Raji (cell line): ENCODE data around the gene ADARB2.

Experiments
- POLR2A ChIP-seq: IDR thresholded peaks from 2 replicates; pipeline ENCODE4 v1.6.1; 2011; ENCODE audit warnings: low read depth, low read length, control low read depth; ENCODE audit not compliant: insufficient read depth

Gene ADARB2

DNA sequence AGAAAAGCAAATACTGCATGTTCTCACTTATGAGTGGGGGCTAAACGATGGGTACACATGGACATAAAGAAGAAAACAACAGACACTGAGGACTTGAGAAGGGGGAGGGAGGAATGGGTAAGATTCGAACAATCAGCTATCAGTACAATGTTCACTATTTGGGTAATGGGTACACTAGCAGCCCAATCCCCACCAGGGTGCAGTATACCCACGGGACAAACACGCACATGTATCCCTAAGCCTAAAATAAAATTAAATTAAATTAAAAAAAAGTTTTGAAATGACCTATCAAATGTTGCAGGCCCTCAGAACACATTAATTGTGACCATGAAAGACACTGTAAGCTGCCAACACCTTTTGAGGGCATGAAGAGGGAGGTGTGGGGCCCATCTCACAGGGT is 365.1 kb downstream of the ADARB2 start:
- TF ChIP-seq POLR2A = no peak

DNA sequence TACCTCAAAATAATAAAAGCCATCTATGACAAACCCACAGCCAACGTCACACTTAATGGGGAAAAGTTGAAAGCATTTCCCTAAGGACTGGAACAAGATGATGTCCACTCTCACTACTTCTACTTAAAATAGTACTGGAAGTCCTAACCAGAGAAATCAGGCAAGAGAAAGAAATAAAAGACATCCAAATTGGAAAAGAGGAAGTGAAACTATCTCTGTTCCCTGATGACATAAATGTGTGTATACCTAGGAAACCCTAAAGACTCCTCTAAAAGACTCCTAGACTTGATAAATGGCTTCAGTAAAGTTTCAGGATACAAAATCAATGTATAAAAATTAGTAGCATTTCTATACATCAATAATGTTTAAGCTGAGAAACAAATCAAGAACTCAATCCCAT is 367.0 kb downstream of the ADARB2 start:
- no peak for TF ChIP-seq POLR2A

DNA sequence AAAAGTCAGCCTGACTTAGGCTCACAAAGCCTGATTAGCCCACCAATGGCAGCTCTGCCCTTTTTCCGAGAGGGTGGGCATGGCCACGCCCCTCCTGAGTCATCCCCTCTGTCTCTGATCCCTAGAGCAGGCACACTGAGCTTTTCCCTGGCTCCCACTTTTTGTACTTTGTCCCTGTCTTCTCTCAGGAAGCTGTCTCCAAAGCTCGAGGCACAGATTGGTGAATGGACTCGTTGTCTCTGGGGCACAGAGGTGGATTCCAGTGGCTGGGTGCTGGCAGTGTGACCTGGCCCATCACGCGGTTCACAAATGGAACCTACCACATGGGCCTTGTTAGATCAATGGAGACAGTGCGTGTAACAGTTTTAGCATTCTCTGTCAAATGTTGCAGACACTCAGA is 367.7 kb downstream of the ADARB2 start:
- no peak for TF ChIP-seq POLR2A

DNA sequence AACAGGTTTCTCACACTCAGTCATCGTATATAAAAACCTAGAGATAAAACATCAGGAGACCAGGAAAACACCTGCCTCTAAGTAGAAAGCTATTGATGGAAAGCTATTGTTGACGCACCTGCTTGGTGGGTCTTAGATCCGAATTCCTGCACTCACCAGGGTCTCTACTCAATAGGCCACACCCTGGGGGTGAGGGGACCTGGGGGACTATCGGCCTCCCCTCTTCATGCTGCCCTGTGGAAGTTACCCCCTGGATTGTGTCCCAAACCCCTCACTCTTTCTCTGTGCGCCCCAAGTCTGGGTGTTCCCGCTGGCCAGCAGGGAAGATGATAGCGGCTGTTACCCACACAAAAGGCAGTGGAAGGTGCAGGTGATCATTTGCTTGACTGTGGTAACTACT is 368.1 kb downstream of the ADARB2 start:
- TF ChIP-seq POLR2A = no peak

DNA sequence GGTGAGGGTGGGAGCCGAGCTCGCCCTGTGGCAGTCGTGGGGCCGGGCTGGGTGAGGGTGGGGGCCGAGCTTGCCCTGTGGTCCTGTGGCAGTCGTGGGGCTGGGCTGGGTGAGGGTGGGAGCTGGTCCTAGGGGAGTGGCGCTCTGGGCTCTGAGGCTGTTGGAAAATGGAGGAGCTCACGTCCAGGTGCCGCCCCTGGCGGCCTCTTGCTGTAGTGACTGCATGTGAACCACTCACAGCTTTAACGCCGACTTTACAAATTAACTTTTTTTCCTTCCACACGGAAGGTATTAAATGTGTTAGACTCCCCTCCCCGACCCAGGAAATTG is 368.5 kb downstream of the ADARB2 start:
- no peak for TF ChIP-seq POLR2A

DNA sequence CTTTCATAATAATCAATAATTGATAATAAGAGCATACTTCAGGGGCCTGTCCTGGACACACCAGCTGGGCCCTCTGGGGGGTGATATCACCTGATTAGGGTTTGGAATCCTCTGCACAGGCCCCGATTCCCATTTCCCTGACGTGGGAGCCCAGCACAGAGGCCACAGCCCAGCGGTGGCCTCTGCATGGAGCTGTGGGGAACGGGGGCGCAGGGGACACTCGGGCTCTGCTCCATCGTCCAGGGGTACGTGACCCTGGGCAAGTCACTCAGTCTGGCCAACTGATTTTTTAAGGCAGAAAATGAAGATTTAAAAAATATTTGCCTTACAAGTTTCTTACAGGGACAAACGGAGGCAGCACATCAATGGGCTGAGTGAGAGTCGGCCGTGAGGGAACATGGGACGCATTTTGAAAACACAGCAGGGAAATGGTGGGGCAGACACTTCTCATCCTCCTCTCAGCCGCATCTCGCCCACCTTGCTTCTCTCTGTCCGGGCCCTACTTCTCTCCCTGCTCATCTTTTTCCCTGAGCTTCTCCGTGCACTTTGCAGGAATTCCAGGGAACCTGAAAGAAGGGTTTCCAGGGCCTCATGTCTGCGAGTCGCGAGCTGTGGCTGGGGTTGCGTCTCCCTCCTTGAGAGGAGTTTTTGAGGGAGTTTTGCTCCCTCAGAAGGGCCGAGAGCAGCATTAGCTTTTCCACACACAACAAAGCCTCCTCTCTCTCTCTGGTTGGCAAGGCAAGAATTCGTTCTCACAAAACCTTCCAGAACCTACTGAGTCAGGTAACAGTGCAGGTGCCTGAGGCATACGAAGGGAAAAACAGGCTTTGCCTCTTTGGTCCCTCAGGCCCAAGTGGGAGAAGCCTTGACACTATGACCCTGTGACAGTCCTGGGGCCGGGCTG is 369.1 kb downstream of the ADARB2 start:
- no peak for TF ChIP-seq POLR2A

DNA sequence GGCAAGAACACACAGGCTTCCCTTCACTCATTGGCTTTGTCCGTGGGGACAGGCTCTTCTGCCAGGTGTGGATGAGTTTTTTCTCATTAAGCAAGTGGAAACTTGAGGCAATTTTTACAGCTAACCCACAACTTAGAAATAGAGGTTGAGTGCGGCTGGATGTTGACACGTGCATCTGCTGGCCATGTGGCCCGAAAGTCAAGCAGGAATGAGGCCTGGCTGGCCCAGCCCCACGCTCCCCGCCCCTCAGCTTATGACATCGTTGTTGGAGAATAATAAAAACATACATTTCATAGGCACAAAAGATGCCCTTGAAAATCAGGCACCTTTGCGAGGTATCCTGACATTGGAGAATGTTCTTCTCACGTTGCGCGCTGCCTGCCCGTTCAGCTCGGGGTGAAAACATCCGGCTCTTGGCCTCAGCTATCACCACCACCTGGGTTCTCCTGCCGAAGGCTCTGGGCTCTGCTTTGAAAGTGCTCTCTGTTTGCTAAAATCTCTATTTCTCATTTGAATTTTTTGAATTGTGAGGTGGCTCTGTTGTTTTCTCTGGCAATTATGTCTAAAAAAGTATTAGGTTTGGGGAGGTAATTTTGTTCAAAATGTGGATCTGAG is 370.4 kb downstream of the ADARB2 start:
- TF ChIP-seq POLR2A = no peak

DNA sequence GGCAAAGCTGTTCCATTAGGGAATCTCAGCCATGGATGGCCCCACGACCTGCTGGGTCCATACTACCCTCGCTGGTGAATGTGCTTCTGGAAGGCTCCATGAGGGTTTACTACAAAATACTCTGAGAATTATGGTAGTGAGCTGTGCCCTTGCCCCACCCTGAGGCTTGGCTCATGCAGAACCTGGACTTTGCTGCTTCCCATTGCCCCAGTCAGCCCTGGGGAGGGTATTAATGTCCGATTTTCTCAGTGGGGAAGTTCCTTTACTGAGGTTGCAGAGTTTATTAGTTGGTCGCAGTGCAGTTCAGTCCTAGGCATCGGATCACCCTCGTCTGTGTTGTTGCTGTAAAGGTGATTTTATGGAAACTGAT is 371.0 kb downstream of the ADARB2 start:
- no peak for TF ChIP-seq POLR2A

DNA sequence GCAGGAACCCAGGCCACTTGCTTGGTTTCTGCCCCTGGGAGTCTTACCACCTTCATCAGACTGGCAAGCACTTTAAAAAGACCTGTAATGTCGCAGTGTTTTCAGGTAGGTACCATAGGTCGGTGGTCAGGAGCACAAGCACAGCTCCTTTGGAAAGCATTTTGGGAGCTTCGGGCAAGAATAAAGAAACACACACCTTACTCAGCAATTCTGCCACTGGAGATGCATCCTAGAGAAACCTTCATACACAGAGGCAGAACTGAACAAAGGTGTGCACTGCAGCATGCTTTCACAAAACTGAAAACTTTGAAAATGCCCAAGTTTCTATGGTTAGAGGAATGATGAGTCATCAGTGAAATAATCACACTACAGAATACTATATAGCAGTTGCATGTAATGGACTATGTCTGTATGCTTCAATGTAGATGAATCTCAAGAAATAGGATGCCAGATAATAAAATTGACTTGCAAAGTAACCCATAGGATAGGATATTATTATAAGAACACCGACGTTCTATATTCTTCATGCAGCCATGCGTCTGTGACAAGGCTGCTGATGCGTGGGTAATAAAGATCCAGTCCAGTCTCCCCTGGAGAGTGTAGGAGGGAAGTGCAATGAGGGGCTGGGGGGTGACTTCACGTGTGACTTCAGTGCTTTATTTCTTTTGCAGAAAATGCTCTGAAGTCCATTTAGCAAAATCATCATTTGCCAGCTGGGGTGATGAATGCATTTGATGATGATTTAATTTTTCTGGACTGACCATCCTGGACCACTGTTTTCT is 371.6 kb downstream of the ADARB2 start:
- no peak for TF ChIP-seq POLR2A

DNA sequence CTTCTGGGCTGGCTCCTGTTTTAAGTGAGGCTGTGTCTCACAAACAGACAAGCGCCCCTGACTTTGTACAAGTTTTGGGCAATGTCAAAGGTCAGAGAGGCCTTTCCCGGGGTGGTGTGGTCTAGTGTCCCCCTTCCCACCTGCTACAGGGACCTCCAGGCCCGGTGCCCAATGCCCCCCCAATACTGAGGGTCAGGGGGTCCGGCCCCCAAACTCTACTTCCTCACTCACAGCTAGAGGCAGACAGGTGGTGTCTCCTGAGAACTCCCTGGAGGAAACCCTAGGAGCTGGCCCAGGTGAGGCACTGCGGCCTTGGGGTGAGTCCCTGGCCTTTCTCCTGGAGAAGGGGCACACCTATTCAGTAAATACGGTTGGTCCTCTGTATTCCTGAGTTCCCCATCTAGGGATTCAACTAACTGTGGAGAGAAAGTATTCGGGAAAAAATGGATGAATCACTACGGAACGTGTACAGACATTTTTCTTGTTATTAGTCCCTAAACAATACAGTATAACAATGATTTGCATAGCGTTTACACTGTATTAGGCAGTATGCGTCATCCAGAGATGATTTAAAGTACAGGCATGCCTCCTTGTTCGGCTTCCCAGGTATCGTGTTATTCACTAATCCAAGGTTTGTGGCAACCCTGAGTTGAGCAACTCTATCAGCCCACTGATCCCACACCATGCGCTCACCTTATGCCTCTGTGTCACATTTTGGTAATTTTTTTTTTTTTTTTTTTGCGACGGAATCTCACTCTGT is 373.0 kb downstream of the ADARB2 start:
- no peak for TF ChIP-seq POLR2A

DNA sequence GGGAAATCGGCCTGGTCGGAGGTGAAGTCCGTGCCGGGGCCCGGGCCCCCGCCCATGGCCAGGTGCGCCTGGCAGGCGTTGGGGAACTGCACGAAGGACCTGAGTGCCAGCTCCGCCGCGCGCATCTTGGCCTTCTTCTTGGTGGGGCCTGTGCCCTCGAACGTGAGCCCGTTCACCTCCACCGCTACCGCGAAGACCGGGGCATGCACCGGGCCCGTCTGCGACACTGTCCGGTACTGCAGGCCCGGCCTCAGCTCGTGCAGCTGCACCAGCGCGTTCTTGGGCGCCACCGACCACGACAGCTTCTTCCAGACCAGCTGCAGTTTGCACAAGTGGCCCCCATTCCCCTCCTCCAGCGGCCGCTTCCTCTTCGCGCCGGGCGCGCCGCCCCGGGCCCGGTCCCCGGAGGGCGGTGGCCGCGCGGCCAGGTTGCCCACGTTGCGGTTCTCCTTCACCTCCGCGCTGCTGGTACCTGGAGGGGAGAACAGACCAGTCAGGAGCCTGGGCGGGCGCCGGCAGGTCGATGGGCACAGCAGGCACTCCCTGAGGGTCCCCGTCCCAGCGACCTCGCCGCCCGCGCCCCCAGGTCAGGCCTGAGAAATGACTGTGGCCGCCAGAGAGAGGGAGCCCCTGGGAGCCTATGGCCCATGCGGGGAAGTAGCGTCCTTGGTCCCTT is 373.7 kb downstream of the ADARB2 start:
- TF ChIP-seq POLR2A = no peak

DNA sequence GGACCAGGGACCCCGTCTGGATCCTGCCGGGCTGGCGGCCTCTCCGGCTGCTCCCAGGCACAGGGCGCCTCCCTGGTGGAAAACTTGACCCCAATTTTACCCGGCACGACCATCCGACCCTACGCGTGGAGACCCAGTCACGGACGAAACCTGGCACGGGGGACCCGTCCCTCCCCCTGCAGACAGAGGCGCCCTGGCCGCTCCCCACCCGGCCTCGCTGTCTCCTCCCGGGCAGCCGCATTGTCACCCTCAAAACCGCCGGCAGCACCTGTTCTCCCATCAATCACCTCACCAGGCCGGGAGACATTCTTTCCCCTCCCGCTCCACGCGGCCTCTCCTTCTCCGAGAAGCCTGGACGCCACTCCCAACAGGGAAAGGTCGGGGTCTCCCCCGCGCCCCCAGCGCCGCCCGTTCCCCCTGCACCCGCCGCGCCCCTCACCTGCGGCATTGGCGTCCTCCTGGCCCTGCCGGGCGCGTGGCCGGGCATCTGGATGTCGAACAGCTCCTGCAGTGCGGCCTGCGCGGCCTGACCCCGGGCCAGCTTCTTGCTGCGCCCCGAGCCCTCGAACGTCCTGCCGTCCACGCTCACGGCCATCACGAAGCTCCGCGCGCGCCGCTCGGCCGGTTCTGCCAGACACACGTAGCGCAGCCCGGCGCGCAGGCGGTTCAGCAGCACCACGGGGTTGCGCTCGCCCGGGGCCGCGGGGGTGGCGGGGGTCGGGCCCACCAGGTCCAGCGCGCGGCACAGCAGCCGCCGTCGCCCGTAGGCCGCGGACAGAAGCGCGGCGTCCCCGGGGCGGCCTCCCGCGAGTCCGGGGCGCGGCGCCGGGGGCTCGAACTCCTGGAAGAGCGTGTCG is 374.5 kb downstream of the ADARB2 start:
- no peak for TF ChIP-seq POLR2A

DNA sequence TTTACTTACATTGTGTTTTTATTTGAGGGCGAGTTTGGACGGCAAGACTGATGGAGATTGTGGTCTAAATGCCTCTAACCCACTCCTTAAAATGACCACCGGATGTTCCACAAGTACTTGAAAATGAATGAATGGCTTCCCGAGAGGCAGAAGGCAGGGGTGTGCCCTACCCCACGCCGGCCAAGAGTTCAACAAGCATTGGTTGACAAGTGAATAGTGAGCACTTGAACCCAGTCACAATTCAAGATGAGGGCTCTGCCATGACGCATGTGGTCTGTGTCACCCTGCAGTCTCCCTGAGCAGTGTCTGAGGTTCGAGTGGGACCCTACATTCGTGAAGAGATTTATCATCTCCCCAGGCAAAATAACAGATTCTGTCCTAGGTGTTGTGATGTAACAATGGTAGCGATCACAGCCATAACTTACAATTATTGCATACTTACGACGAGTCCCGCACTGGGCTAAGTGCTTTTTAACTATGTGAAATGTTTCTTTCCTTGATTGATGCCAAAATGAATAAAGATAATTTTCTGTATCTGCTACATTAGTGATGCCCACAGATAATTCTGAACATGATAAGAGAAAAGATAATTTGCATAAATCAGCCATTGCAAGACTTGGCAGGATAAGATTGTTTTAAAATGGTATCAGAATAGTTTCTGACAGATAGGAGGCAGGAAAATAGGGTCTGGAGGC is 375.8 kb downstream of the ADARB2 start:
- no peak for TF ChIP-seq POLR2A
